Measurements from ENCODE around the gene ST6GALNAC3. TPM values are rescaled to one million over a fixed set of nuclear protein-coding genes. Genes with fewer than 3 reads are reported as not detected.
A peak's percentile ranks its signal among the peaks of the same experiment; 100 is the strongest.

ST6GALNAC3 gene
- total RNA-seq, 1 donor from 2014 or later = 0.26 TPM

DNA sequence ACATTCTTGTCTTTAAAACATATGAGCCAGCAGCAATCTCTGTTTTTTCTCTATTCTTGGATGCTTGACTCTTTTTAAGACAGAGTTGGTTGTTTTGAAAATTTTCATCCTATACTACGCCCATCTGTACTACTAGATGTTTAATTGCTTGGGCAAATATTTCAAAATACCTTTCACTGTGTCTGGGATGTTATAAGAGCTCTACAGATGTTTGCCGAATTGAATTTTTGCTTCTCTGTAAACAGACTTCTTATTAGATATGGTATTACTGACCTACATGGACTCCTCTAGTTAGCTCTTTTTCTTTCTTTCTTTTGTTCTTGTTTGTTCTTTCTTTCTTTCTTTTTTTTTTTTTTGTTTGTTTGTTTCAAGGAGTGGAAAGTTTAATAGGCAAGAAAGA is 345.1 kb downstream of the ST6GALNAC3 start:
- FAIRE-seq = no peak
- no peaks in the 10 kb centered on the region for H3K27me3 ChIP-seq (ENCODE audit: control insufficient read depth, insufficient read depth, low read length)
- H3K4me3 ChIP-seq (ENCODE audit: low read depth, low read length) = no peak overlapping the region
- no peak for DNase-seq (ENCODE audit: low read depth)
- TF ChIP-seq, protein P1, sequence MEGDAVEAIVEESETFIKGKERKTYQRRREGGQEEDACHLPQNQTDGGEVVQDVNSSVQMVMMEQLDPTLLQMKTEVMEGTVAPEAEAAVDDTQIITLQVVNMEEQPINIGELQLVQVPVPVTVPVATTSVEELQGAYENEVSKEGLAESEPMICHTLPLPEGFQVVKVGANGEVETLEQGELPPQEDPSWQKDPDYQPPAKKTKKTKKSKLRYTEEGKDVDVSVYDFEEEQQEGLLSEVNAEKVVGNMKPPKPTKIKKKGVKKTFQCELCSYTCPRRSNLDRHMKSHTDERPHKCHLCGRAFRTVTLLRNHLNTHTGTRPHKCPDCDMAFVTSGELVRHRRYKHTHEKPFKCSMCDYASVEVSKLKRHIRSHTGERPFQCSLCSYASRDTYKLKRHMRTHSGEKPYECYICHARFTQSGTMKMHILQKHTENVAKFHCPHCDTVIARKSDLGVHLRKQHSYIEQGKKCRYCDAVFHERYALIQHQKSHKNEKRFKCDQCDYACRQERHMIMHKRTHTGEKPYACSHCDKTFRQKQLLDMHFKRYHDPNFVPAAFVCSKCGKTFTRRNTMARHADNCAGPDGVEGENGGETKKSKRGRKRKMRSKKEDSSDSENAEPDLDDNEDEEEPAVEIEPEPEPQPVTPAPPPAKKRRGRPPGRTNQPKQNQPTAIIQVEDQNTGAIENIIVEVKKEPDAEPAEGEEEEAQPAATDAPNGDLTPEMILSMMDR (IDR thresholded peaks at IDR 0.05; ENCODE audit: insufficient read depth, low read length, severe bottlenecking) = no peak
- H3K36me3 ChIP-seq (ENCODE audit: control insufficient read depth, insufficient read depth, low read length) = no peaks in the 10 kb centered on the region

DNA sequence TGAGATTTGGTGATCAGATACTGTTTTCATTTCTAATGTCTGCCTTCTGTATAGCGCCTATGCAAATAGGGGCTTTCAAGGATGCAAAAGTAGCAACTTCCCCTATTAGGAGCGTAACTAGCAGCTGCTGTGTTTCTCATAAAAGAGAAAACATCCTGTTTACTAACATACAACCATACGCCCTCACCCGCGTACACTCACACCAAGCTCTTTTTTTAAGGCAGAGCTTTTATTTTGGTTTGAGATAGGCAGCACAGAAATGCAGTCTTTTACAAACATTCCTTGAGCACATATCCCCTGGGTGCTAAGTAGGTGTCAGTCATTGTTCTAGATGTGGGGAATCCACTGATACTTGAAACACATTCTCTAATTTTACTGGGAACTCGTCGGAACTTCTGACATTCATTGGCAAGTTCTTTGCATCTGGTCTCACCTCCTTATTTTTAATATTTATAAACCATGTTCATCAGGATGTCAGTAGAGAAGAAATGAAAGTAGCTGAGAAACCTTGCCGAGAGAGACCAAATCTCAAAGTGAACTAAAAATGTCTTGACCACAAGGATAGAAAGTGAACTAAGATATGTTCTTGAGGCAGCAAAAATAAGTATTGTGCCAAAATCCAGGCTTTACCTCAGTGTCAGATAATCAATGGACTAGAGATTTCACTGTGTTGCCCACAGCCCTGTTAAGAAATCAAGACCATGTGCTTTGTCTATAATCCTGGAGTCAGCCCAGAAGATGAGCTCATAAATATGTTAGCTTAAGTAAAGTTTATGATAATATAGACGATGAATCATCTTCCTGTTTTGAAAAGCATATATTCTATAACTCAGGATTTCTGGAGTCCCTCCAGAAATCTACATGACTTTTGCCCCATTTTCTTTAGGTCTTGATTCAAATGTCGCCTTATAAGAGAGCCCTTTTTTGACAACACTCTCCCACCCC is 350.9 kb downstream of the ST6GALNAC3 start:
- Histone ChIP-seq H3K36me3 (ENCODE audit: control insufficient read depth, insufficient read depth, low read length) (no peaks in the 10 kb centered on the region), H3K27me3 (ENCODE audit: control insufficient read depth, insufficient read depth, low read length) (no peaks in the 10 kb centered on the region), H3K4me3 (ENCODE audit: low read depth, low read length) (no peak overlapping the region)
- FAIRE-seq = no peak
- peak; percentile 66 for DNase-seq (ENCODE audit: low read depth)
- TF ChIP-seq, protein P1 (IDR thresholded peaks at IDR 0.05; ENCODE audit: insufficient read depth, low read length, severe bottlenecking) = no peak

DNA sequence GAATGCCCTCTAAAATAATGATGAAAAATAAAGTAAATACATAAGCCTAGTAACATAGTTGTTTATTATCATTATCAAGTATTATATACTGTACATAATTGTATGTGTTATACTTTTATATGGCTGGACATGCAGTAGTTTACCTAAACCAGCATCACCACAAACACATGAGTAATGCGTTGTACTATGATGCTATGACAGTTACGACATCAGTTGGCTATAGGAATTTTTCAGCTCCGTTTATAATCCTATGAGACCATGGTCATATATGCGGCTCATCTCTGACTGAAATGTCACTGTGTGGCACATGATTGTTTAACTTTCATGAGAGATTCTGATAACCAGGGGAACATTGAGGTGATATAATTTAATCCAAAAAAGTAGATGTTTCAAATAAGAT is 352.1 kb downstream of the ST6GALNAC3 start:
- DNase-seq (ENCODE audit: low read depth) (no peak), FAIRE-seq (no peak)
- no peaks in the 10 kb centered on the region for H3K36me3 ChIP-seq (ENCODE audit: control insufficient read depth, insufficient read depth, low read length)
- TF ChIP-seq, protein P1 (IDR thresholded peaks at IDR 0.05; ENCODE audit: insufficient read depth, low read length, severe bottlenecking) = no peak
- H3K4me3 ChIP-seq (ENCODE audit: low read depth, low read length) = no peak overlapping the region
- no peaks in the 10 kb centered on the region for H3K27me3 ChIP-seq (ENCODE audit: control insufficient read depth, insufficient read depth, low read length)

DNA sequence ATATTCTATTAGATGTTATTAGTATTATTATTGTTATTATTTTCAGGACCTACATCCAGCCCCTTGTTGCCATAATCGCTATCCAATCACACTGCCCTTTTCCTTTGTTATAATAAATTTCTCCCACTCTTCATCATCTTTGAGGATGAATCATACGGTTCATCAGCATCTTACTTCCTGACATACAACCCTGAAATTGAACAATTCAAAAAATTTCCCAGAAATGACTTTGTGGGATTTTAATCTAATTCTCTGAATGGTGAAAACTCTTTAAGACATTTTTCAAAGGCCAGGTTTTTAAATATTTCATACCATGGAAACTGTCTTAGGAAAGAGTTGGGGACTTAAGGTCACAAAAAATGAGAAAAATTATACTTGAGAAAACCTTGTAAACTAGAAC is 353.5 kb downstream of the ST6GALNAC3 start:
- FAIRE-seq (no peak), DNase-seq (ENCODE audit: low read depth) (no peak)
- Histone ChIP-seq H3K27me3 (ENCODE audit: control insufficient read depth, insufficient read depth, low read length) (no peaks in the 10 kb centered on the region), H3K4me3 (ENCODE audit: low read depth, low read length) (no peak overlapping the region), H3K36me3 (ENCODE audit: control insufficient read depth, insufficient read depth, low read length) (no peaks in the 10 kb centered on the region)
- TF ChIP-seq, protein P1 (IDR thresholded peaks at IDR 0.05; ENCODE audit: insufficient read depth, low read length, severe bottlenecking) = no peak

DNA sequence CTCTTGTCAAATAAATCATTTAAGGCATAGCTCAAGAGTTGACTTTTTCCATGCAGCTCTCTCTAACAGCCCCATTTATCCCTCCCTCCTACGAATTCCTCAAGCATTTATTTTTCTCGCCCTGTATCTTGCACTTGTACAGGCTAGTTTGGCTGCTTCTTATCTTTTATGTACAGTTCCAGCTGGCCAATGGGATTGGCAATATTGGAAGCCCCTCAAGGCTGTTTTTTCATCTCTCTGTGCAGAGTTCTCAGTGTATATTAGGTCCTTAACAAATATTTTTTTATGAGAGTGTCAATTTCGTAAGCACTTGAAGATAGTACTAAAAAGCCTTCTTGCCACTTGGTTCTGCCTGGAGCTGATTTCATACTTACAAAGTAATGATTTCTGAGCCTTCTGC is 356.0 kb downstream of the ST6GALNAC3 start:
- no peaks in the 10 kb centered on the region for H3K36me3 ChIP-seq (ENCODE audit: control insufficient read depth, insufficient read depth, low read length)
- DNase-seq (ENCODE audit: low read depth) (no peak), FAIRE-seq (no peak)
- H3K4me3 ChIP-seq (ENCODE audit: low read depth, low read length) = no peak overlapping the region
- TF ChIP-seq, protein P1 (IDR thresholded peaks at IDR 0.05; ENCODE audit: insufficient read depth, low read length, severe bottlenecking) = no peak
- no peaks in the 10 kb centered on the region for H3K27me3 ChIP-seq (ENCODE audit: control insufficient read depth, insufficient read depth, low read length)

Data from bronchial epithelial cell (primary cell).